GM13976 (cell line): Measurements from ENCODE around the gene POMT1.

Experiments used
- DNase-seq: peaks from one replicate; pipeline ENCODE4 v3.0.0; 2012; ENCODE audit warnings: low spot score
- in situ Hi-C: fragments of 300-500 bp; cut with MboI; formaldehyde crosslinking; loops from one replicate; pipeline ENCODE4 v1.12.0; 2022; ENCODE audit warnings: low sequenced_read_pairs, mixed read lengths, inconsistent platforms; ENCODE audit not compliant: unreplicated experiment
- TF ChIP-seq, protein P1 (sequence below): IDR thresholded peaks from 2 replicates; pipeline ENCODE4 v1.5.1; 2012; ENCODE audit warnings: borderline replicate concordance, mild to moderate bottlenecking; ENCODE audit not compliant: insufficient read depth; ENCODE audit errors: extremely low read depth, missing control alignments, control extremely low read depth

POMT1 gene

DNA sequence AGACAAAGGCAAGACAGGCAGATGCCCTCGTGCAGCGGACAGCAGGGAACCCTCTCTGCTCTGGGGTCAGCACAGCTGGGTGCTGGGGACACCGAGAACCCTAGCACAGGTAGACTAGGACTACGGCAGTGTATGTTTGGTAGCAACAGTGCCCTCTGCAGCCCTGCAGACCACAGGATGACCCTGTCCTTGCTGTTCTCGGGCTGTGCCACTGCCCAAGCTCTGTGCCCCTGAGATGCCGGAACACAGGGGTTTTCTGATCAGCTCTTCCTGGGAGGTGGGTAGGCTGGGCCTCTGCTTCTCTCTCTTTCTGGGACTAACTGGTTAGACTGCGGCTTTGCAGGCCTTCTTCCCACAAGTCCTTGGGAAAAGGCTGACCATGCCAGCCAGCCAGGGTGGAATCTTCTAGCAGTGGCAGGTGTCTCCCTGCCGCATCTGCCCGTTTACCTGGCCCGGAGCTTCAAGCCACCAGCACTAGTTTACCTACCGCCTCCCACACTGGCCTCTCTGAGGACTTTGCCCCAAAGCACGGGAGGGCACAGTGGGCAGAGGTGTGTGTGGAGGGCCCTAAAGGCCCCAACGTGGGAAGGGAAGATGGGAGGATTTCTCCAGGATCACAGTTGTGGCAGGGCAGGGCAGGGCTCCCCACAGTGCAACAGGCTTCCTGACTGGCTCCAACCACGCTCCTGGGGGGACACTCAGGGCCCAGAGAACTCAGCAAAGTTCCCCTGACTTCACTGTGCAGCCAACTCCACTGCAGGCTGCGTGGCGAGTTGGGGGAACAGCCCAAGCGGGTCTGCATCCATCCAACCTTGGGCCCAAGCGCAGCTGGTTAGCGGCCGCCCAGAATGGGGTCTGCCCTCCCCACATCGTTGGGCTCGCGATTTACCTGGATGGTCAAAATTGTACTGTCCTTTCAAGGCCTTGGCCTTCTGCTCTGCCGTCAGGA is 27.2 kb downstream of the POMT1 start:
- TF ChIP-seq, protein P1, sequence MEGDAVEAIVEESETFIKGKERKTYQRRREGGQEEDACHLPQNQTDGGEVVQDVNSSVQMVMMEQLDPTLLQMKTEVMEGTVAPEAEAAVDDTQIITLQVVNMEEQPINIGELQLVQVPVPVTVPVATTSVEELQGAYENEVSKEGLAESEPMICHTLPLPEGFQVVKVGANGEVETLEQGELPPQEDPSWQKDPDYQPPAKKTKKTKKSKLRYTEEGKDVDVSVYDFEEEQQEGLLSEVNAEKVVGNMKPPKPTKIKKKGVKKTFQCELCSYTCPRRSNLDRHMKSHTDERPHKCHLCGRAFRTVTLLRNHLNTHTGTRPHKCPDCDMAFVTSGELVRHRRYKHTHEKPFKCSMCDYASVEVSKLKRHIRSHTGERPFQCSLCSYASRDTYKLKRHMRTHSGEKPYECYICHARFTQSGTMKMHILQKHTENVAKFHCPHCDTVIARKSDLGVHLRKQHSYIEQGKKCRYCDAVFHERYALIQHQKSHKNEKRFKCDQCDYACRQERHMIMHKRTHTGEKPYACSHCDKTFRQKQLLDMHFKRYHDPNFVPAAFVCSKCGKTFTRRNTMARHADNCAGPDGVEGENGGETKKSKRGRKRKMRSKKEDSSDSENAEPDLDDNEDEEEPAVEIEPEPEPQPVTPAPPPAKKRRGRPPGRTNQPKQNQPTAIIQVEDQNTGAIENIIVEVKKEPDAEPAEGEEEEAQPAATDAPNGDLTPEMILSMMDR = no peak
- DNase-seq = no peak
- in situ Hi-C loops = no loop called here

DNA sequence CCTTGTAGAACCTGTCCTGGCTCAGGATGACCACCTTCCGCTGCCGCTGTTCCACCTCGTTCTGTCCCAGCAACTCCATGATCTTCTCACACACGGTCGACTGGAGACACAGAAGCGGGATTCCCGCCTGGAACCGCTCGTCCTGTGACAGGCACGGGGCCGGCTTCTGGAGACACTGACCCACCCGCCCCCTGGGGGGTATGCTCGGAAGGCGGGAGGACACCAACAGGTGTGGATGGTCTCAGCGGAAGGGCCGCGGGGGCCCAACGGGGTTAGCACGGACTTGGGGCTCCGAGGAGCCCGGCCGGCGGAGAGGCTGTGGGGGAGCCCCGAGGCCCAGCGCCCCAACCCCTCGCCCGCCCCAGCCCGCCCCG is 27.8 kb downstream of the POMT1 start:
- DNase-seq = peak; percentile 69
- TF ChIP-seq, protein P1 = no peak
- in situ Hi-C loops = no loop called here

DNA sequence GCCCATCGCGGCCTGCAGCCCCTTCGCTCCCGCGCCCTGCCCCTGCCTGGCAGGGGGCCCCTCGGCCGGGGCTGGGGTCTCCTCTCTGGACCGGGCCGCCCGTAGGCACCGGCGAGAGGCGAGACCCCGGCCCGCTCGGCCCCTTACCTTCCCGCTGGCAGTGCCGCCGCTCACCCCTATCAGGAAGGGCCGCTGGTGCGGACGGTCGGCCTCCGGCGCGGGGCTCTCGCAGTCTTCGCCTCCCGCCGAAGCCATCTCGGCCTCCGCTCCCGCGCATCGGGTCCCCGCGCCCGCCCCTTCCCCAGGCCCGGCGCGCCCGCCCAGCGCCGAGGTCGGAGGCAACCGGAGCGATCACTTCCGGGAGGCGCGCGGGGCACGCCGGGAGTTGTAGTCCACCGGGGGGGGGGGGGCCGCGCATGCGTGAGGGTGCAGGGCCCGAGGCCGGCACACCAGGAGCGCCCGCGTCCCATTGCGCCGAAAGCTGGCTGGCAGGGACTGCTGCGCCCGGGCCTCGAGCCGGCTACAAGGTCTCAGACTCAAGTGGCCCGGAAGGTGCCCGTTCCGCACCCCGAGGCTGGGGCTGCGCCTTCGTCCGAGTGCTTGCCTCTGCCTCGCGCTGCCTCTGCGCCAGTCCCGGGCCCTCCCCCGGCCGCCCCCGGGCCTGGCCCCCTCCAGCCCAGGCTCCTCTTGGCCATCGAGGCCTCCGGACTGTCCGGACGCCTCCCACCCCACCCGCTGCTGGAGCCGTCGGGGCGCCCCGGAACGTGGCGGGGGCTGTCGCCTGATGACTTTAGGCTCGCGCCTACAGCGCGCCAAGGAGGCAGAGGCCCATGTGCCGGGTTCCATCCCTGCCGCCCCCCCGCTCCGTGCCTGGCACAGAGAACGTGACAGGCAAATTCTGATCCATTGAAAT is 28.5 kb downstream of the POMT1 start, which contains the start of gene UCK1:
Gene UCK1 (minus strand): TSS at position 344 of the 913 bp plus-strand sequence. CDS start 89 bp downstream, at position 255.
- in situ Hi-C loops = no loop called here
- peak; percentile 99 for DNase-seq
- TF ChIP-seq, protein P1 = no peak

DNA sequence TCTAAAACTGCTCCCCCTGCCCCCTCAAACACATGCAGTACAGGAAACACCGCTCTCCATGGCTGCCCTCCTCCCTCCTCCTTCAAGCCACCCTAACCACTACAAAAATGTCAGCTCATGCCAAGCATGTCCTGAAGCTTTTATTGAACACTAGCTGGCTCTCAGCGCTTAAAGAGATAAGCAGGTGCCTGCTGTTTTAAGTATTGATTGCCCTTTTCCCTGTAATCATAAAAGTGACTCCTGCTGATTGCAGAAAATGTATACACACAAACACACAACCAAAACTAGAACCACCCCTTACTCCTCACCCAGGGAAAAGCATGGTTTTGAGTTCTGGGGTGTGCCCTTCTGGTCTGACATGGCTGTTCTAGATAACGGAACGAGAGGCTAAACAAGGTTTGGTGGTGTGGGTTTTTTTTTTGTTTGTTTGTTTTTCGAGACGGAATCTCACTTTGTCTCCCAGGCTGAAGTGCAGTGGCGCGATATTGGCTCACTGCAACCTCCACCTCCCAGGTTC is 32.1 kb downstream of the POMT1 start:
- in situ Hi-C loops = no loop called here
- TF ChIP-seq, protein P1 = no peak
- no peak for DNase-seq

DNA sequence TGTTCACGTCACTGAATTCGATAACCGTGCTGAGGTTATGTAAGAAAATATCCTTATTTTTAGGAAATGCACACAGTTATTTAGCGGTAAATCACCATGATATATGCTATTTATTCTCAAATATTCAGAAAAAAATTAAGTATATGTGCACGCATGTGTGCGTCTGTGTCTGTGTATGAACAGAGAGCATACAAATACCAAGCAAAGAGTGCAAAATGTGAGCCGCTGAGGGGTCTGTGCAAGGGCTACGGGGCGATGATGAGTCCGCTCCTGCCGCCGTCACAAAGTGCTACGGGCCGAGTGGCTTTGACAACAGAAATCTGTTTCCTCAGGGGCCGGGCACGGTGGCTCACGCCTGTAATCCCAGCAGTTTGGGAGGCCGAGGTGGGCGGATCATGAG is 35.2 kb downstream of the POMT1 start:
- TF ChIP-seq, protein P1 = no peak
- in situ Hi-C loops = no loop called here
- no peak for DNase-seq

DNA sequence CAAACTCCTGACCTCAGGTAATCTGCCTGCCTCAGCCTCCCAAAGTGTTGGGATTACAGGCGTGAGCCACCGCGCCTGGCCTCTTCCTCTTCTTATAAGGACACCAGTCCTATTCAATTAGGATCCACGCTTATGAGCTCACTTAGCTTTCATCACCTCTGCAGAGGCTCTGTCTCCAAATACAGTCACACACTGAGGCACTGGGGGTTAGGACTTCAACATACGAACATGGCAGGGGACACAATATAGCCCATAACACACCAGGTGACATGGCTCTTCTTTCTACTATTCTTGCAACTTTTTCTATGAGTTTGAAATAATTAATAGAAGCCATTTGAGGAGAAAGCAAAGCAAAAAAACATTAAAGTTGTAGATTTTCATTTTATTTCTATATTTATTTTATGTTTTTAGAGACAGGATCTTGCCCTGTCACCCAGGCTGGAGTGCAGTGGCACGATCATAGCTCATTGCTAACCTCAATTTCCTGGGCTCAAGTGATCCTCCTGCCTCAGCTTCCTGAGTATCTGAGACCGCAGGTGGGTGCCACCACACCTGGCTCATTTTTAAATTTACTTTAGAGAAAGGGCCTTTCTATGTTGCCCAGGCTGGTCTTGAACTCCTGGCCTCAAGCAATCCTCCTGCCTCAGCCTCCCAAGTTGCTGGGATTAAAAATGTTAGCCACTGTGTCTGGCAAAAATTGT is 36.7 kb downstream of the POMT1 start:
- no peak for DNase-seq
- TF ChIP-seq, protein P1 = no peak
- in situ Hi-C loops = no loop called here
